GM19035 (cell line): Measurements from ENCODE around the gene SLAMF7.
"Not testable (repeated sequence)": the region's sequence is repeated elsewhere in the genome, so short reads cannot be mapped to it uniquely, and the experiment has no call there.

Experiments
- ATAC-seq: cut with Tn5 transposase; IDR thresholded peaks from one replicate; pipeline ENCODE4 v1.9.1; 2021; ENCODE audit not compliant: unreplicated experiment

Gene SLAMF7

GRCh38 chr1:160718210-160718609 lies 20.8 kb upstream of the SLAMF7 start:
- ATAC-seq: no peak

DNA sequence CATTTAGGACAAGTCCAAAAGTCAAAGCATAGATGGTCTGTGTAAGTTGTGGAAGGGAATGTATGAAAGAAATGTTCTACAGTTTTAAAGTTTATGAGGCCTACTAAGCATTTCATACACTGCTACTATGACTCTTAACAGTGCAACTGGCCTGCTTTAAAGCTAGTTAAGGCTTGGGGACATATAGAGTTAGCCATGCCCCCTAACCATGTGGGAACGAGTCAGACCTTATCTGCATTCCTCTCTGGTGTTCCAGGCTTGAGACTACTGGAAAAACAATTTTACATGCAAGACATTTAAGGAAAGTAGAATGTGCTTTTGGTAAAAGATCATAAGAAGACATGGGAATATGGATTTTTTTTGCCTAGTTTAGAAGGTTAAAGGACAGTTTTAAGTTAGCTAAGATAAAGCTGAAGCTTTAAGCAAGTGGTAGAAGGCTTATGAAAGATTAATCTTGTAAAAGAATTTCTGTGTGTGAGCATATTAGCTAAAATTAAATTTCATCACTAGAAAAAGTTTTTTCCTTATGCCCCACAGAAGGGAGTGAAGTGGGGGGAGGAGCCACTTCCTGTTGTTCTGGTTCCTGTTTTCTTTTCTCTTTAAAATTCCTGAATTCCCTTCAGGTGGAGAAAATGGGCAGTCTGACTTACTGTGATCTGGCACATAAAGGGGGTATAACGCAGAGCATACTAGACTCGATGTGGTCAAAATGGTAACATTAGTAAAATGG lies 18.5 kb upstream of the SLAMF7 start:
- ATAC-seq: no peak

GRCh38 chr1:160721473-160721872 lies 17.6 kb upstream of the SLAMF7 start:
- no peak for ATAC-seq

GRCh38 chr1:160722726-160723125 lies 16.3 kb upstream of the SLAMF7 start:
- ATAC-seq: no peak

DNA sequence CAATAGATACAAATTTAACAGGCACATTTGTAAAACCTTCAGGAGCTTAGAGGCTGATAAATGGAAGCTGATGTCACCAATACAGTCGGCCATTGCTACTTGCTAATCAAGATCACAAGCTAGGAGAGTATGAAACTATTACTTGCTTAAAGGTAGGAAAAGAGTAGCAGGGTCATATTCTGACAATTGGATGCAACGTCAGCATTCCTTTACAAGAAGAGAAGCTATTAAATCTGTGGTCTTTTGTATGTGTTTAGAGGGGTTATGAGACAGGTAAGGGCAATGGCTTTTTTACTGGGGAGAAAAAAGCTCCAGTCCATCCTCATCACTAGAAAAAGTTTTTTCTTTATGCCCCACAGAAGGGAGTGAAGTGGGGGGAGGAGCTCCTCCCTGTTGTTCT lies 15.7 kb upstream of the SLAMF7 start:
- no peak for ATAC-seq

DNA sequence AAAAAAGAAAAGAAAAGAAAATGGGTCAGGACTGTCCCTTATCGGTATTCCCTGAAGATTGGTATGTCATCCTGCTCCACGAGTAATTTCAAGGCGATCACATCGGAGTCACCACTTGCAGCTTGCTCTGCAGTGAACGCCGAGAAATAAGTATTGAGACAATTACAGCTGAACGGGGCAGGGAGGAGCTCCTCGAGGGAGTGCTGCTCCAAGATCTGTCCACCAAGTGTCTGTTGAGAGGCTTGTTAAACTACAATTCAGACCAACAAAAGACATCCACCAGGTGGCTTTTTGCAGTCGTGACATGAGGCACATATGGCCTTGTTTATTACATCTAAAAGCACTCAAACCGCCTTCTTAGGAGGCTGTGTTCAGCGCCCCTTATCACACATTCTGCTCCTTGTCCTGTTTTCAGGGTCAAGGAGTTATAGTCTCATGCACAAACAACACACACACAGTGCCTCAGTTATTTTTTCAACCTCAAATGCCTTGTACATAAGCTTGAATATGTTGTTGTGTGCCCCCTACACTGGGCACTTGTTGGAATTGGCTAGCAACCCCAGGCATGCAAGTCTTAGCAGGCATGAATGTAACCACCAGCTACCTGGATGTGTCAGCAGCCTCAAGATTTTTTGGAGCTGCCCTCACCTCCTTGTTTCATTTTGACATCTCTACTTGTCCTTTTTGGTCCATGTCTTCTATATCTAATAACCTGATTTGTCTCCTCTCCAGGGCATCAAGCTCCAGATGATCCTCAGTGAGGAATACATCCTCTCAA lies 14.4 kb upstream of the SLAMF7 start:
- no peak for ATAC-seq

- peak; percentile 43 for ATAC-seq
Observed at GRCh38 chr1:160726114-160726497, 12.9 kb upstream of the SLAMF7 start.

DNA sequence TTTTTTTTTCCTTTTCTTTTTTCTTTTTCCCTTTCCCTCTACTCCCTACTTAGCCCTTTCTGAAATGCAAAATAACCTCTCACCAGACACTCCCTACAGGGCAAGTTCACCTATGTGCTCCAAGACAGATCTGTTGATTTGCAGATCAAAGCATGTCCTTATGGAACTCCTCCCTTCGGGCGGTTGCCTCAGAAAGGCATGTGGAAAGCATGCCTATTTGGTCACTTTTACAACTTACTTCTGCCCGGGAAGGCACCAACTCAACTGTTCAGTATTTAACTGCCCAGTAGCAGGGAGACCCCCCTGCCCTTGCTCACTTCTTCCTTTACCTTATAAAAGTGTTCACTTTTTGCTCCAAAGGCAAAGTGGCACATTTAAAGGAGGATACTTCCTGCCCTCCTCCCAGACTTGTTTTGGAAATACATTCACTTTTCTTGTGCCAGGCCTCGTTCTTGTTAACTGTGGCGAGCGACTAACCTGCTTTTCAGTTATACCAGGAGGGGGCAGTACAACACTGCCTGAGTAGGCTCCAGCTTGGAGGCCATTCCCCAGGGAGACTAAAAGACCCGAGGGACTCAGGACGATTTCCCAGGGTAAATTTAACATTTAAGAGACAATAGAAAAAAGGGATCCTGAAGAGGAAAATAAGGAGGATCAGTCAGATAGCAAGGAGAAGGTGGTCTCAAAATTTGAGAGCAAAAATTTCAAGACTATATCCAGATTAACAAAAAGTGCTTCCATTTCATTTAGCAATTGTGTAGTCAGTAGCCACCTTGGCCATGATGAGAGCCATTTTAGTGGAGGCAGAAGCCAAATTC lies 12.3 kb upstream of the SLAMF7 start:
- peak; percentile 86 for ATAC-seq

GRCh38 chr1:160727316-160727640 lies 11.8 kb upstream of the SLAMF7 start:
- ATAC-seq: no peak

DNA sequence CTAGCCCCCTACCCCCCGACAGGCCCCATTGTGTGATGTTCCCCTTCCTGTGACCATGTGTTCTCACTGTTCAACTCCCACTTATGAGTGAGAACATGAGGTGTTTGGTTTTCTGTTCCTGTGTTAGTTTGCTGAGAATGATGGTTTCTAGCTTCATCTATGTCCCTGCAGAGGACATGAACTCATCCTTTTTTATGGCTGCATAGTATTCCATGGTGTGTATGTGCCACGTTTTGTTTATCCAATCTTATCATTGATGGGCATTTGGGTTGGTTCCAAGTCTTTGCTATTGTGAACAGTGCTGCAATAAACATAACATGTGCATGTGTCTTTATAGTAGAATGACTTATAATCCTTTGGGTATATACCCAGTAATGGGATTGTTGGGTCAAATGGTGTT lies 7.5 kb upstream of the SLAMF7 start:
- not testable (repeated sequence) for ATAC-seq

- peak; percentile 57 for ATAC-seq
Observed at GRCh38 chr1:160731990-160732389, 7.1 kb upstream of the SLAMF7 start.

DNA sequence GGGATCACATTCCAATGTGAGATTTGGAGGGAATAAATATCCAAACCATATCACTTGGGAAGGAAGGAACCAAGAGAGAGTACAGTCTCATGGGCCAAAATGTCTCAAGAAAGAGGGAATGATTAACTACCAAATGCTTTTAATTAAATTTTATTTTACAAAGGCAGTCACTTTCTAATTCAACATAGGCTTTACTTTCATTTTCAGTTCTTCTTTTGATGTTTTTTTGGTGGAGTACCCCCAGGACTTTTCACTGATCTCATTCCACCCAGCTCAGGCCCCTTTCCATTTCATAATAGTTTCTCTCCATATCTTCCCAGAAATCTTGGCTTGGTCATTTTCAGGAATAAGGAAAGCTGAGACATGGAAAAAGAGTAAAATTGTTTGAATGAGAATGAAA lies 5.1 kb upstream of the SLAMF7 start:
- no peak for ATAC-seq

DNA sequence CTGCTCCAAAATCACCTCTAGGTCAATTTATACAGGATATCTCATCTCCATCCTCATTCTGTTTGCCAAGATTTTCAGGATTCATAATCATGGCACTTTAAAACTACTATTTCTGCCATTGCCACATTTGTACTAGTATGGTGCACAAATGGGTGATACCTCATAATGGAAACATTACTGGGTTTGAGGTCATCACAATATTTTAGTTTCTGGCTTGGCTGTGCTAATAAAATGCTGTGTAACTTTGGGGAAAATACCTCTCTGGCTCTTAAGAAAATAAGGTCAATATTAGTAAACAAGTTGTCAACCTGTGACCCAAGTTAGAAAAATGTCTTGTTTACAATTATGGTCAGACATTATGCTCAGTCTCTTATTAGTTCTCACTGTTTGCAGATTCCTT lies 4.7 kb upstream of the SLAMF7 start:
- no peak for ATAC-seq

GRCh38 chr1:160738271-160738670 lies 776 bp upstream of the SLAMF7 start:
- no peak for ATAC-seq

GRCh38 chr1:160740133-160740688 lies 1.2 kb downstream of the SLAMF7 start:
- no peak for ATAC-seq

- ATAC-seq: no peak
Observed at GRCh38 chr1:160741092-160741501, 2.0 kb downstream of the SLAMF7 start.

GRCh38 chr1:160741612-160742348 lies 2.7 kb downstream of the SLAMF7 start:
- no peak for ATAC-seq

GRCh38 chr1:160742428-160743127 lies 3.5 kb downstream of the SLAMF7 start:
- ATAC-seq: no peak

DNA sequence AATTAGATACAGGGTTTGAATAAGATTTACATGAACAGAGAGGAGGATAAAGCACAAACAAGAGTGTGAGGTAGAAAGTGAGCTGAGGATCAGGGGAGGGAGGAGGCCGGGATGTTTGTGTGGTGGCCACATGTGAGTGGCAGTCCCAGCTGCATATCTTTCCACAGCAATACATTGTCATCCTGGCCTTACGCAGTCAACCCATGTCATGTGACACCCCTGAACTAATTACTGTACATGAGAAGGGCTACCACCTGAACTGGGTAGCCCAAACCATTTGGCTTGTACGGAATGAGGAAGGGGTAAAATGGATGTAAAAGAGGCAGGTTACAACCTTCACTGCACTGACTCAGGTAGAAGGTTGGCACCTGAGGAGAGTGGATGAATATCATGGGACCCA lies 4.2 kb downstream of the SLAMF7 start:
- no peak for ATAC-seq

GRCh38 chr1:160744199-160744851 lies 5.3 kb downstream of the SLAMF7 start:
- no peak for ATAC-seq
